IMR-90 (cell line): Measurements from ENCODE around the gene FUT7. TPM values are rescaled to one million over a fixed set of nuclear protein-coding genes. Genes with fewer than 3 reads are reported as not detected.

Source experiments
- ATAC-seq: fragments of 200-7000 bp; cut with Tn5 transposase; 2 replicates; pipeline ENCODE4 v1.9.1; 2020; ENCODE audit warnings: low read depth, mild to moderate bottlenecking, moderate library complexity
- BruUV-seq: library from RNA; stranded (reverse); fragments of 400-500 nt; replicated peaks from 2 replicates; lab custom pipeline; 2021; lab: Mats Ljungman, UMichigan
- CTCF ChIA-PET: fragments of 300-600 bp; formaldehyde crosslinking; extraction: SDS; loops from one replicate; lab custom pipeline; 2021; ENCODE audit warnings: antibody characterized with exemption; lab: Yijun Ruan, JAX
- POLR2A ChIA-PET: fragments of 300-600 bp; sonication (Branson Sonifier 250); formaldehyde crosslinking; loops from one replicate; lab custom pipeline; 2022; ENCODE audit warnings: antibody characterized with exemption; ENCODE audit not compliant: unreplicated experiment; lab: Charles Lee
- DNase-seq: peaks from one replicate; pipeline ENCODE4 v3.0.0; 2013
- H2AFZ ChIP-seq: replicated peaks from 2 replicates; pipeline ENCODE3; 2013; ENCODE audit warnings: low read length, mild to moderate bottlenecking; ENCODE audit not compliant: poor library complexity
- H2AK5ac ChIP-seq: 2 replicates; pipeline ENCODE4 v1.6.1; 2013; ENCODE audit warnings: low read depth, low read length, inconsistent platforms
- H2AK9ac ChIP-seq: replicated peaks from 2 replicates; pipeline ENCODE3; 2013; ENCODE audit warnings: mild to moderate bottlenecking, low read depth, low read length, moderate library complexity; ENCODE audit not compliant: poor library complexity
- H2BK120ac ChIP-seq: 2 replicates; pipeline ENCODE4 v1.6.1; 2013; ENCODE audit warnings: low read depth, low read length, inconsistent platforms
- H2BK15ac ChIP-seq: 3 replicates; pipeline ENCODE4 v1.6.1; 2013; ENCODE audit warnings: low read depth, low read length, inconsistent platforms
- H2BK20ac ChIP-seq: 2 replicates; pipeline ENCODE4 v1.6.1; 2013; ENCODE audit warnings: low read depth, mild to moderate bottlenecking, inconsistent platforms, low read length, moderate library complexity
- H2BK5ac ChIP-seq: 2 replicates; pipeline ENCODE4 v1.6.1; 2013; ENCODE audit warnings: mild to moderate bottlenecking, low read depth, low read length, inconsistent platforms; ENCODE audit not compliant: poor library complexity, severe bottlenecking
- H3K14ac ChIP-seq: replicated peaks from 2 replicates; pipeline ENCODE4 v1.6.1; 2013; ENCODE audit warnings: low read depth, low read length, inconsistent platforms
- H3K18ac ChIP-seq: 2 replicates; pipeline ENCODE4 v1.6.1; 2013; ENCODE audit warnings: low read depth, low read length, control low read depth
- H3K23ac ChIP-seq: 2 replicates; pipeline ENCODE4 v1.6.1; 2013; ENCODE audit warnings: low read depth, low read length, inconsistent platforms
- H3K27ac ChIP-seq: 2 replicates; pipeline ENCODE4 v1.5.1; 2013; ENCODE audit warnings: mild to moderate bottlenecking, control low read depth, low read length; ENCODE audit not compliant: insufficient read depth
- H3K27me3 ChIP-seq: 2 replicates; pipeline ENCODE4 v1.6.1; 2013; ENCODE audit warnings: low read length; ENCODE audit not compliant: control insufficient read depth, insufficient read depth
- H3K36me3 ChIP-seq: 2 replicates; pipeline ENCODE4 v1.6.1; 2013; ENCODE audit warnings: low read length, mixed read lengths; ENCODE audit not compliant: control insufficient read depth, insufficient read depth
- H3K4ac ChIP-seq: 2 replicates; pipeline ENCODE4 v1.6.1; 2013; ENCODE audit warnings: low read depth, low read length, inconsistent platforms
- H3K4me1 ChIP-seq: 2 replicates; pipeline ENCODE4 v1.6.1; 2013; ENCODE audit warnings: low read length, mixed read lengths; ENCODE audit not compliant: control insufficient read depth, insufficient read depth
- H3K4me2 ChIP-seq: 2 replicates; pipeline ENCODE4 v1.6.1; 2013; ENCODE audit warnings: low read depth, mild to moderate bottlenecking, control low read depth, low read length, moderate library complexity
- H3K4me3 ChIP-seq: 2 replicates; pipeline ENCODE4 v1.5.1; 2013; ENCODE audit warnings: low read depth, mild to moderate bottlenecking, control low read depth, low read length, moderate library complexity; ENCODE audit not compliant: insufficient read depth
- H3K56ac ChIP-seq: 2 replicates; pipeline ENCODE4 v1.6.1; 2013; ENCODE audit warnings: low read length, inconsistent platforms; ENCODE audit not compliant: insufficient read depth; ENCODE audit errors: extremely low read depth
- H3K79me1 ChIP-seq, 2 experiments: 2 replicates each; pipeline ENCODE4 v1.6.1; 2013; ENCODE audit warnings: low read length in 2 of 2, inconsistent platforms in 1 of 2, low read depth in 1 of 2
- H3K9ac ChIP-seq: 2 replicates; pipeline ENCODE4 v1.6.1; 2013; ENCODE audit warnings: low read depth, low read length, control low read depth
- H3K9me1 ChIP-seq: 2 replicates; pipeline ENCODE4 v1.6.1; 2013; ENCODE audit warnings: low read length, inconsistent platforms; ENCODE audit not compliant: insufficient read depth
- H3K9me3 ChIP-seq: 2 replicates; pipeline ENCODE4 v1.6.1; 2013; ENCODE audit warnings: low read length; ENCODE audit not compliant: control insufficient read depth, insufficient read depth
- H4K20me1 ChIP-seq: 2 replicates; pipeline ENCODE4 v1.6.1; 2013; ENCODE audit warnings: low read length, inconsistent platforms; ENCODE audit not compliant: insufficient read depth
- H4K5ac ChIP-seq: 2 replicates; pipeline ENCODE4 v1.6.1; 2013; ENCODE audit warnings: mild to moderate bottlenecking, low read depth, low read length, control low read depth
- H4K8ac ChIP-seq, 2 experiments: 2 replicates each; pipeline ENCODE4 v1.6.1; 2013; ENCODE audit warnings: low read depth in 2 of 2, low read length in 2 of 2, control low read depth in 1 of 2, inconsistent platforms in 1 of 2
- H4K91ac ChIP-seq: 2 replicates; pipeline ENCODE4 v1.6.1; 2013; ENCODE audit warnings: low read depth, low read length, inconsistent platforms; ENCODE audit not compliant: insufficient read depth
- BHLHE40 ChIP-seq: fragments of 150-350 bp; IDR thresholded peaks from 2 replicates; pipeline ENCODE4 v1.6.1; 2016; ENCODE audit warnings: mild to moderate bottlenecking, low read depth, low read length
- CEBPB ChIP-seq: IDR thresholded peaks from 2 replicates; pipeline ENCODE4 v1.6.1; 2012; ENCODE audit warnings: low read depth, low read length, improper control_type of control experiment
- CHD1 ChIP-seq: IDR thresholded peaks from 2 replicates; pipeline ENCODE4 v1.6.1; 2012; ENCODE audit warnings: low read depth, low read length, improper control_type of control experiment
- FOS ChIP-seq: fragments of 150-350 bp; IDR thresholded peaks from 2 replicates; pipeline ENCODE4 v1.6.1; 2016; ENCODE audit warnings: low read depth, low read length
- MAFK ChIP-seq: IDR thresholded peaks from 2 replicates; pipeline ENCODE4 v1.6.1; 2012; ENCODE audit warnings: low read depth, low read length, improper control_type of control experiment
- MAZ ChIP-seq: IDR thresholded peaks from 2 replicates; pipeline ENCODE4 v1.6.1; 2012; ENCODE audit warnings: low read depth, mild to moderate bottlenecking, low read length, improper control_type of control experiment, moderate library complexity, borderline replicate concordance
- MXI1 ChIP-seq: IDR thresholded peaks from 2 replicates; pipeline ENCODE4 v1.6.1; 2012; ENCODE audit warnings: low read depth, mild to moderate bottlenecking, low read length, moderate library complexity, borderline replicate concordance
- NFE2L2 ChIP-seq: fragments of 150-350 bp; IDR thresholded peaks from 2 replicates; pipeline ENCODE4 v1.6.1; 2016; ENCODE audit warnings: low read depth, mild to moderate bottlenecking, low read length
- POLR2A ChIP-seq: IDR thresholded peaks from 2 replicates; pipeline ENCODE4 v1.6.1; 2012; ENCODE audit warnings: mild to moderate bottlenecking, low read depth, low read length
- RAD21 ChIP-seq: IDR thresholded peaks from 2 replicates; pipeline ENCODE4 v1.6.1; 2012; ENCODE audit warnings: low read length, improper control_type of control experiment
- RCOR1 ChIP-seq: IDR thresholded peaks from 2 replicates; pipeline ENCODE4 v1.6.1; 2012; ENCODE audit warnings: mild to moderate bottlenecking, low read length, improper control_type of control experiment; ENCODE audit not compliant: insufficient replicate concordance
- RFX5 ChIP-seq: IDR thresholded peaks from 2 replicates; pipeline ENCODE4 v1.8.0; 2012; ENCODE audit warnings: low read depth, mild to moderate bottlenecking, low read length, moderate library complexity
- SMC3 ChIP-seq: fragments of 150-350 bp; IDR thresholded peaks from 2 replicates; pipeline ENCODE4 v1.6.1; 2016; ENCODE audit warnings: low read depth, mild to moderate bottlenecking, antibody characterized with exemption, low read length, moderate library complexity
- WGBS, 2 experiments: methylation state at CpG; one replicate each; pipeline versions ENCODE4 v1.1.5 to v1.1.7; 2013; ENCODE audit warnings: missing lambda C conversion rate in 2 of 2; ENCODE audit not compliant: insufficient read length in 1 of 2; ENCODE audit errors: extremely low coverage in 2 of 2; 5-methylcytosine and 5-hydroxymethylcytosine counted together
- dilution Hi-C: fragments of 300-500 bp; cut with HindIII; formaldehyde crosslinking; loops from one replicate; pipeline ENCODE4 v1.14.3; 2018; ENCODE audit warnings: low sequenced_read_pairs; ENCODE audit not compliant: unreplicated experiment
- in situ Hi-C: fragments of 300-500 bp; cut with MboI; formaldehyde crosslinking; loops from 3 replicates; pipeline ENCODE4 v1.14.3; 2019; ENCODE audit warnings: low sequenced_read_pairs, inconsistent platforms, mixed read lengths
- intact Hi-C: fragments of 100-400 bp; cut with micrococcal nuclease; formaldehyde crosslinking; loops from 2 replicates; pipeline ENCODE4 v1.10.0; 2022
- polyA plus RNA-seq, 3 experiments: library from polyadenylated mRNA; depleted of rRNA; stranded (reverse); fragments of >200 nt; gene quantifications; 2 replicates each; pipeline ENCODE4 v1.2.3, GENCODE V29; 2012; ENCODE audit warnings: low replicate concordance in 1 of 3
- total RNA-seq: library from RNA; depleted of rRNA; stranded (reverse); fragments of >200 nt; gene quantifications from 2 replicates; pipeline ENCODE4 v1.2.3, GENCODE V29; 2012
- TF ChIP-seq, protein P1 (sequence below): fragments of 150-350 bp; IDR thresholded peaks from 2 replicates; pipeline ENCODE4 v1.6.1; 2016; ENCODE audit warnings: low read depth, mild to moderate bottlenecking, low read length, moderate library complexity, borderline replicate concordance
- TF ChIP-seq, protein P2 (sequence below): fragments of 150-350 bp; IDR thresholded peaks from 2 replicates; pipeline ENCODE4 v1.6.1; 2017; ENCODE audit warnings: mild to moderate bottlenecking, antibody characterized with exemption, low read length, low read depth
- TF ChIP-seq, protein P3 (sequence below): conservative IDR thresholded peaks from 2 replicates; pipeline ENCODE4 v1.5.1; 2012; ENCODE audit warnings: mild to moderate bottlenecking, low read depth, low read length, improper control_type of control experiment

The FUT7 gene
- total and polyA plus RNA-seq, 2 of the 4 experiments (the other 2 are of a cell fraction): not detected

DNA sequence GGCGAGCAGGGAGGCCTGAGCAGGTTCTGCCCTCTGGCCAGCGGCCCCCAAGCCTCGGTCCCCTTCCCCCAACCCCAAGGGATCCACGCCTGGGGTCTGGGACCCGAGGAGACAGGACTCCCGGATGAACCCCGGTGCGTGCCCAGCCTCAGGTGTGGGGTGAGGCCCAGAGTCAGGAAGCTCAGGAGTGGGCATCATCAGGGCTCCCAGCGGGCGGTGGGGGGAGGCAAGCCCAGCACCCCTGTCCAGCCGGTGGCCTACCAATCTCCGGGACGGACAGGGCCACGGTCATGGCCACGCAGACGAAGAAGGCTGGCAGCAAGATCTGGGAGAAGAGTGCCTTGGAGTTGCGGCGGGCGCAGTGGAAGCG lies 18.3 kb downstream of the FUT7 start:
- Histone ChIP-seq H2BK120ac (no peak overlapping the region), H3K4me1 (no peaks in the 10 kb centered on the region), H3K27ac (no peak overlapping the region), H3K4me3 (no peak overlapping the region), H3K27me3 (no peaks in the 10 kb centered on the region), H4K20me1 (no peaks in the 10 kb centered on the region), H4K91ac (no peak overlapping the region), H4K8ac (no peak overlapping the region), H2BK20ac (no peak overlapping the region), H3K14ac (no peak overlapping the region), H3K9me1 (no peaks in the 10 kb centered on the region), H2AK5ac (no peak overlapping the region), H3K9me3 (no peaks in the 10 kb centered on the region), H3K79me1 (no peaks in the 10 kb centered on the region), H2AFZ (no peak overlapping the region), H3K23ac (no peak overlapping the region), H3K56ac (no peak overlapping the region), H3K4ac (no peak overlapping the region), H3K18ac (no peak overlapping the region), H3K4me2 (no peak overlapping the region), H3K36me3 (peaks cover 48% of the 10 kb centered on the region), H2BK5ac (no peak overlapping the region), H2BK15ac (no peak overlapping the region), H2AK9ac (no peak overlapping the region), H4K5ac (no peak overlapping the region), H3K9ac (no peak overlapping the region)
- no TSS peak for BruUV-seq
- ATAC-seq (no peak), DNase-seq (no peak)
- CTCF ChIA-PET: no interaction called here
- dilution Hi-C loops (no loop called here), intact Hi-C loops (no loop called here), in situ Hi-C loops (no loop called here)
- POLR2A ChIA-PET: no interaction called here
- 98% methylated on average over 8 of the region's 20 CpGs; no CpG with 5 or more reads in 1 of the 2 experiments for WGBS, 2 experiments
- TF ChIP-seq NFE2L2: no peak
- no peak for TF ChIP-seq MXI1
- no peak for TF ChIP-seq CHD1
- TF ChIP-seq SMC3: no peak
- TF ChIP-seq, protein P1, sequence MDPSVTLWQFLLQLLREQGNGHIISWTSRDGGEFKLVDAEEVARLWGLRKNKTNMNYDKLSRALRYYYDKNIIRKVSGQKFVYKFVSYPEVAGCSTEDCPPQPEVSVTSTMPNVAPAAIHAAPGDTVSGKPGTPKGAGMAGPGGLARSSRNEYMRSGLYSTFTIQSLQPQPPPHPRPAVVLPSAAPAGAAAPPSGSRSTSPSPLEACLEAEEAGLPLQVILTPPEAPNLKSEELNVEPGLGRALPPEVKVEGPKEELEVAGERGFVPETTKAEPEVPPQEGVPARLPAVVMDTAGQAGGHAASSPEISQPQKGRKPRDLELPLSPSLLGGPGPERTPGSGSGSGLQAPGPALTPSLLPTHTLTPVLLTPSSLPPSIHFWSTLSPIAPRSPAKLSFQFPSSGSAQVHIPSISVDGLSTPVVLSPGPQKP: no peak
- TF ChIP-seq MAFK: no peak
- TF ChIP-seq BHLHE40: no peak
- TF ChIP-seq CEBPB: no peak
- TF ChIP-seq RAD21: no peak
- TF ChIP-seq, protein P2, sequence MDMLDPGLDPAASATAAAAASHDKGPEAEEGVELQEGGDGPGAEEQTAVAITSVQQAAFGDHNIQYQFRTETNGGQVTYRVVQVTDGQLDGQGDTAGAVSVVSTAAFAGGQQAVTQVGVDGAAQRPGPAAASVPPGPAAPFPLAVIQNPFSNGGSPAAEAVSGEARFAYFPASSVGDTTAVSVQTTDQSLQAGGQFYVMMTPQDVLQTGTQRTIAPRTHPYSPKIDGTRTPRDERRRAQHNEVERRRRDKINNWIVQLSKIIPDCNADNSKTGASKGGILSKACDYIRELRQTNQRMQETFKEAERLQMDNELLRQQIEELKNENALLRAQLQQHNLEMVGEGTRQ: no peak
- TF ChIP-seq RFX5: no peak
- TF ChIP-seq FOS: no peak
- no peak for TF ChIP-seq POLR2A
- TF ChIP-seq RCOR1: no peak
- no peak for TF ChIP-seq MAZ
- TF ChIP-seq, protein P3, sequence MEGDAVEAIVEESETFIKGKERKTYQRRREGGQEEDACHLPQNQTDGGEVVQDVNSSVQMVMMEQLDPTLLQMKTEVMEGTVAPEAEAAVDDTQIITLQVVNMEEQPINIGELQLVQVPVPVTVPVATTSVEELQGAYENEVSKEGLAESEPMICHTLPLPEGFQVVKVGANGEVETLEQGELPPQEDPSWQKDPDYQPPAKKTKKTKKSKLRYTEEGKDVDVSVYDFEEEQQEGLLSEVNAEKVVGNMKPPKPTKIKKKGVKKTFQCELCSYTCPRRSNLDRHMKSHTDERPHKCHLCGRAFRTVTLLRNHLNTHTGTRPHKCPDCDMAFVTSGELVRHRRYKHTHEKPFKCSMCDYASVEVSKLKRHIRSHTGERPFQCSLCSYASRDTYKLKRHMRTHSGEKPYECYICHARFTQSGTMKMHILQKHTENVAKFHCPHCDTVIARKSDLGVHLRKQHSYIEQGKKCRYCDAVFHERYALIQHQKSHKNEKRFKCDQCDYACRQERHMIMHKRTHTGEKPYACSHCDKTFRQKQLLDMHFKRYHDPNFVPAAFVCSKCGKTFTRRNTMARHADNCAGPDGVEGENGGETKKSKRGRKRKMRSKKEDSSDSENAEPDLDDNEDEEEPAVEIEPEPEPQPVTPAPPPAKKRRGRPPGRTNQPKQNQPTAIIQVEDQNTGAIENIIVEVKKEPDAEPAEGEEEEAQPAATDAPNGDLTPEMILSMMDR: no peak
